PC-9 (cell line): ENCODE measurements around the gene ACBD6. TPM values are rescaled to one million over a fixed set of nuclear protein-coding genes. Genes with fewer than 3 reads are reported as not detected.

Experiments used
- BruUV-seq: library from RNA; stranded (reverse); fragments of 400-500 nt; replicated peaks from 2 replicates; lab custom pipeline; 2021; lab: Mats Ljungman, UMichigan
- CTCF ChIA-PET: fragments of 300-600 bp; sonication (Branson Sonifier 250); formaldehyde crosslinking; loops from one replicate; lab custom pipeline; 2022; ENCODE audit warnings: antibody characterized with exemption; lab: Charles Lee
- POLR2A ChIA-PET: fragments of 300-600 bp; sonication (Branson Sonifier 250); formaldehyde crosslinking; loops from one replicate; lab custom pipeline; 2022; ENCODE audit warnings: antibody characterized with exemption; ENCODE audit not compliant: unreplicated experiment; lab: Charles Lee
- DNase-seq, 2 experiments: peaks; one replicate each; pipeline versions ENCODE4 v3.0.0 to v3.0.0-alpha.2; 2015 to 2022; ENCODE audit warnings: mixed read lengths in 1 of 2
- H2AFZ ChIP-seq: fragments of 200-600 bp; sonication (generic); 2 replicates; pipeline ENCODE4 v1.8.1; 2017; ENCODE audit warnings: antibody characterized with exemption
- H3F3A ChIP-seq: fragments of 200-600 bp; sonication (generic); 2 replicates; pipeline ENCODE4 v1.8.1; 2017; ENCODE audit warnings: antibody characterized with exemption, mild to moderate bottlenecking, low read depth; ENCODE audit not compliant: insufficient read depth
- H3K27ac ChIP-seq: fragments of 200-600 bp; sonication (generic); 2 replicates; pipeline ENCODE4 v1.6.1; 2016; ENCODE audit warnings: mixed run types
- H3K27me3 ChIP-seq: fragments of 200-600 bp; sonication (generic); 2 replicates; pipeline ENCODE4 v1.6.1; 2016; ENCODE audit warnings: low read depth, mixed run types; ENCODE audit not compliant: insufficient read depth
- H3K36me3 ChIP-seq: fragments of 200-600 bp; sonication (generic); 2 replicates; pipeline ENCODE4 v1.6.1; 2016; ENCODE audit warnings: low read depth, mixed run types
- H3K4me1 ChIP-seq: fragments of 200-600 bp; sonication (generic); replicated peaks from 2 replicates; pipeline ENCODE4 v1.6.1; 2016; ENCODE audit warnings: mixed run types; ENCODE audit not compliant: insufficient read depth
- H3K4me2 ChIP-seq: fragments of 200-600 bp; sonication (generic); 2 replicates; pipeline ENCODE4 v1.6.1; 2017; ENCODE audit warnings: mixed run types
- H3K4me3 ChIP-seq: fragments of 200-600 bp; sonication (generic); 2 replicates; pipeline ENCODE4 v1.6.1; 2016; ENCODE audit warnings: mixed run types
- H3K79me2 ChIP-seq: fragments of 200-600 bp; sonication (generic); 2 replicates; pipeline ENCODE4 v1.6.1; 2017; ENCODE audit warnings: low read depth, mixed run types
- H3K9me2 ChIP-seq: fragments of 200-600 bp; sonication (generic); 2 replicates; pipeline ENCODE4 v1.8.1; 2017; ENCODE audit warnings: mild to moderate bottlenecking; ENCODE audit not compliant: insufficient read depth
- H3K9me3 ChIP-seq: fragments of 200-600 bp; sonication (generic); 2 replicates; pipeline ENCODE4 v1.8.1; 2016; ENCODE audit warnings: low read depth; ENCODE audit not compliant: insufficient read depth
- H4K20me1 ChIP-seq: fragments of 200-600 bp; sonication (generic); 2 replicates; pipeline ENCODE4 v1.8.1; 2017; ENCODE audit not compliant: insufficient read depth
- EZH2 ChIP-seq: fragments of 200-600 bp; sonication (generic); IDR thresholded peaks from 2 replicates; pipeline ENCODE4 v1.8.0; 2017; ENCODE audit warnings: antibody characterized with exemption, low read depth
- intact Hi-C: fragments of 100-400 bp; cut with micrococcal nuclease; formaldehyde crosslinking; loops from one replicate; pipeline ENCODE4 v1.10.0; 2022; ENCODE audit not compliant: unreplicated experiment
- total RNA-seq: library from RNA; stranded (reverse); gene quantifications from 2 replicates; pipeline ENCODE4 v1.2.3, GENCODE V29; 2021
- TF ChIP-seq, protein P1 (sequence below): fragments of 200-600 bp; sonication (generic); conservative IDR thresholded peaks from 2 replicates; pipeline ENCODE4 v1.6.1; 2017; ENCODE audit warnings: mixed run types, antibody characterized with exemption, mild to moderate bottlenecking, moderate library complexity

ACBD6 gene
- total RNA-seq, 1 experiment from 2014 or later, result 61.0 TPM

DNA sequence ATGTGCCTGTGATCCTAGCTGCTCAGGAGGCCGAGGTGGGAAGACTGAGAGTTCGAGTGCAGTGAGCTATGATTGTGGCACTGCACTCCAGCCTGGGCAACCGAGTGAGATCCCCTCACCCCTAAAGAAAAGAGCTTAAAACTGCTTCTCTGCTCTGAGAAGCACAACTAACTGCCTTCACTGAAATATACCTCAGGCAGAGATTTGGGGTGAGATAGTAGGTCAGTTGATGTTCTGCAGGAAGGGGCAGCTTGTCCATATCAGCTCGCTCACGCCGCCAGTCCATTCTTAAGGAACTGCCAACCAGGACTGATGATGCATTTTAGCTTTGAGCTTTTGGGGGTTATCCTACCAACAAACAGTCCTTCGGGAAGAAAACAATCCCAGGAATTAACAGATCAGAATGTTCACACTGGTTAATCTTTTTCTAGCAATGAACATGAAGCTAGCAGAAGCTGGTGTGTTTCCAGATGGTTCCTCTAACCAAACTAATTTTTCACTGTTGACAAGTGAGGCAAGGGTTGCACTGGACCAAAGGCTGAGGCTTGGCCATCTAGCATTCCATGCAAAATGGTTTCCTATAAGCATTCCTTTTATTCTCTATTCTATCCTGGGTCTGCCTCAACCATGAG lies 240.7 kb downstream of the ACBD6 start:
- DNase-seq, result no peak
- TF ChIP-seq EZH2, result no peak
- TF ChIP-seq, protein P1, sequence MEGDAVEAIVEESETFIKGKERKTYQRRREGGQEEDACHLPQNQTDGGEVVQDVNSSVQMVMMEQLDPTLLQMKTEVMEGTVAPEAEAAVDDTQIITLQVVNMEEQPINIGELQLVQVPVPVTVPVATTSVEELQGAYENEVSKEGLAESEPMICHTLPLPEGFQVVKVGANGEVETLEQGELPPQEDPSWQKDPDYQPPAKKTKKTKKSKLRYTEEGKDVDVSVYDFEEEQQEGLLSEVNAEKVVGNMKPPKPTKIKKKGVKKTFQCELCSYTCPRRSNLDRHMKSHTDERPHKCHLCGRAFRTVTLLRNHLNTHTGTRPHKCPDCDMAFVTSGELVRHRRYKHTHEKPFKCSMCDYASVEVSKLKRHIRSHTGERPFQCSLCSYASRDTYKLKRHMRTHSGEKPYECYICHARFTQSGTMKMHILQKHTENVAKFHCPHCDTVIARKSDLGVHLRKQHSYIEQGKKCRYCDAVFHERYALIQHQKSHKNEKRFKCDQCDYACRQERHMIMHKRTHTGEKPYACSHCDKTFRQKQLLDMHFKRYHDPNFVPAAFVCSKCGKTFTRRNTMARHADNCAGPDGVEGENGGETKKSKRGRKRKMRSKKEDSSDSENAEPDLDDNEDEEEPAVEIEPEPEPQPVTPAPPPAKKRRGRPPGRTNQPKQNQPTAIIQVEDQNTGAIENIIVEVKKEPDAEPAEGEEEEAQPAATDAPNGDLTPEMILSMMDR, result no peak
- Histone ChIP-seq H3K4me2 (no peak overlapping the region), H3K79me2 (no peaks in the 10 kb centered on the region), H3F3A (no peaks in the 10 kb centered on the region), H2AFZ (no peak overlapping the region), H3K4me3 (no peak overlapping the region), H3K9me3 (no peaks in the 10 kb centered on the region), H3K36me3 (no peaks in the 10 kb centered on the region), H3K9me2 (no peaks in the 10 kb centered on the region), H4K20me1 (no peaks in the 10 kb centered on the region), H3K27ac (no peak overlapping the region), H3K4me1 (no peaks in the 10 kb centered on the region), H3K27me3 (no peaks in the 10 kb centered on the region)
- intact Hi-C loops, result no loop called here
- BruUV-seq, result no TSS peak
- CTCF ChIA-PET, result no interaction called here
- POLR2A ChIA-PET, result no interaction called here

DNA sequence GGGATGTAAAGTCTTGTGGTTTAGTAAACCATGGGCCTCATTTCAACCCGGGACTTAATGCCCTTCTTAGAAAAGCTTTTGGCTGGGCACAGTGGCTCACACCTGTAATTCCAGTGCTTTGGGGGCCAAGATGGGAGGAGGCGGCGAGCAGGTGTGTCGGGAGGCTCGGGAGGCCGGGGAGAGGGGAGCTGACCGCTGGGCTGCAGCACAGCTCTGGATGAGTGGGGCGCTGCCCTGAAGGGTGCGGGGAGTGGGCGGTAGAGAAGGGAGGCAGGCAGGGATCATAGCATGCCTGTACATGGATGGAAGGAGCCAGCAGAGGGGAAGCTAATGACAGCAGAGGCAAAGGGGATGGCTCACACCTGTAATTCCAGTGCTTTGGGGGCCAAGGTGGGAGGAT lies 241.3 kb downstream of the ACBD6 start:
- H3K4me1 ChIP-seq, result no peaks in the 10 kb centered on the region
- TF ChIP-seq, protein P1, result no peak
- no peak for TF ChIP-seq EZH2
- ChIA-PET CTCF (interaction anchor here (0.5 kb wide), 1 partner anchor 323 kb away, joined by 3 read pairs; no protein-coding TSS in a partner anchor), POLR2A (interaction anchor here (0.6 kb wide), 1 partner anchor 168 kb away, joined by 4 read pairs; no protein-coding TSS in a partner anchor)
- H4K20me1 ChIP-seq, result no peaks in the 10 kb centered on the region
- no TSS peak for BruUV-seq
- no peak overlapping the region for H2AFZ ChIP-seq
- intact Hi-C loops, result no loop called here
- no peaks in the 10 kb centered on the region for H3K27me3 ChIP-seq
- no peaks in the 10 kb centered on the region for H3K79me2 ChIP-seq
- no peak overlapping the region for H3K4me2 ChIP-seq
- no peak overlapping the region for H3K4me3 ChIP-seq
- no peaks in the 10 kb centered on the region for H3F3A ChIP-seq
- no peak for DNase-seq
- no peaks in the 10 kb centered on the region for H3K9me3 ChIP-seq
- no peak overlapping the region for H3K27ac ChIP-seq
- H3K9me2 ChIP-seq, result no peaks in the 10 kb centered on the region
- H3K36me3 ChIP-seq, result no peaks in the 10 kb centered on the region

DNA sequence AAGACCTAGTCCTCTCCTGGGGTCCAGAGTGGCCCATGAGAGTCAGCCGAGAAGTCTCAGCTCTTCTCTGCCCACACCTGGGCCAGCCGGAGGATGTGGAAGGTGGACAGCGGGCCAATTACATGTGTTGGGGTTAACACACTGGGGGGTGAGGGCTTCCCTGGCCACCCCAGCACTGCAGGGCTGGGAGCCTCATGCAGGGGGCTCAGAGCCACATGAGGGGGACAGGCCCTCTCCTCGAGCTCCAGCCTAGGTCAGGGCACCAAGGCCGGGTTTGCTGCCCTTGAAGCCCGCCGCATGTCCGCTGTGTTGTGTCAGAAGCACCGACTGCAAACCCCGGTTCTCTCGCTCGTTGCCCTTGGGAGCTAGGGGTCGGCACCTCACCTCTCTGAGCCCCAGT lies 241.8 kb downstream of the ACBD6 start:
- Histone ChIP-seq H3K36me3 (no peaks in the 10 kb centered on the region), H3K9me2 (no peaks in the 10 kb centered on the region), H3K9me3 (no peaks in the 10 kb centered on the region), H3K27ac (no peak overlapping the region), H3F3A (no peaks in the 10 kb centered on the region), H3K4me3 (no peak overlapping the region), H4K20me1 (no peaks in the 10 kb centered on the region), H3K79me2 (no peaks in the 10 kb centered on the region), H3K4me2 (no peak overlapping the region), H3K27me3 (no peaks in the 10 kb centered on the region), H2AFZ (no peak overlapping the region), H3K4me1 (no peaks in the 10 kb centered on the region)
- POLR2A ChIA-PET, result interaction anchor here (0.6 kb wide), 1 partner anchor 169 kb away, joined by 4 read pairs; no protein-coding TSS in a partner anchor
- TF ChIP-seq EZH2, result no peak
- TF ChIP-seq, protein P1, result no peak
- intact Hi-C loops, result no loop called here
- CTCF ChIA-PET, result interaction anchor here (0.5 kb wide), 1 partner anchor 324 kb away, joined by 3 read pairs; no protein-coding TSS in a partner anchor
- DNase-seq, result no peak
- no TSS peak for BruUV-seq
